HG02678 (cell line): ENCODE measurements around the gene ELOA.
A peak's percentile ranks its signal among the peaks of the same experiment; 100 is the strongest.
"Not testable (repeated sequence)": the region's sequence is repeated elsewhere in the genome, so short reads cannot be mapped to it uniquely, and the experiment has no call there.

ENCODE experiments used
- ATAC-seq: cut with Tn5 transposase; IDR thresholded peaks from one replicate; pipeline ENCODE4 v1.9.1; 2021; ENCODE audit warnings: mild to moderate bottlenecking, moderate library complexity; ENCODE audit not compliant: unreplicated experiment

Gene ELOA

GRCh38 chr1:23783141-23783540 lies 39.9 kb downstream of the ELOA start:
- ATAC-seq = not testable (repeated sequence)

GRCh38 chr1:23784846-23785245 lies 41.6 kb downstream of the ELOA start:
- no peak for ATAC-seq

GRCh38 chr1:23787701-23788100 lies 44.4 kb downstream of the ELOA start:
- ATAC-seq = no peak

GRCh38 chr1:23788695-23789094 lies 45.4 kb downstream of the ELOA start:
- ATAC-seq = no peak

GRCh38 chr1:23790696-23791515 lies 47.6 kb downstream of the ELOA start, which contains the start of gene LYPLA2:
TSS of gene LYPLA2 (plus strand) at chr1:23791145. CDS start at chr1:23792683, 1,538 bp downstream.
- peak; percentile 84 for ATAC-seq

GRCh38 chr1:23791516-23792047 lies 48.3 kb downstream of the ELOA start:
- no peak for ATAC-seq

- ATAC-seq = no peak
Observed at GRCh38 chr1:23792151-23792945, 49.1 kb downstream of the ELOA start.

GRCh38 chr1:23793018-23793781 lies 49.9 kb downstream of the ELOA start:
- no peak for ATAC-seq

GRCh38 chr1:23793861-23794731 lies 50.8 kb downstream of the ELOA start:
- ATAC-seq = no peak

- not testable (repeated sequence) for ATAC-seq
Observed at GRCh38 chr1:23794732-23795182, 51.5 kb downstream of the ELOA start.

- ATAC-seq = no peak
Observed at GRCh38 chr1:23795676-23796465, 52.6 kb downstream of the ELOA start.

- no peak for ATAC-seq
Observed at GRCh38 chr1:23796466-23797271, 53.4 kb downstream of the ELOA start.

- ATAC-seq = no peak
Observed at GRCh38 chr1:23797478-23798448, 54.5 kb downstream of the ELOA start.

- no peak for ATAC-seq
Observed at GRCh38 chr1:23798662-23799142, 55.4 kb downstream of the ELOA start.

GRCh38 chr1:23799255-23799569 lies 55.9 kb downstream of the ELOA start:
- ATAC-seq = no peak

GRCh38 chr1:23799570-23800399 lies 56.5 kb downstream of the ELOA start:
- ATAC-seq = peak; percentile 1
